Glomerular endothelial cell (primary cell): ENCODE data around the gene SH3TC2. TPM values are rescaled to one million over a fixed set of nuclear protein-coding genes. Genes with fewer than 3 reads are reported as not detected.
A peak's percentile ranks its signal among the peaks of the same experiment; 100 is the strongest.

Experiments
- DNase-seq: peaks from one replicate; pipeline ENCODE4 v3.0.0-alpha.2; 2011; ENCODE audit warnings: low read depth, low spot score; ENCODE audit errors: extremely low read depth
- total RNA-seq: library from RNA; depleted of rRNA; stranded (reverse); fragments of >200 nt; gene quantifications from 2 replicates; pipeline ENCODE4 v1.2.3, GENCODE V29; 2015

Gene SH3TC2
- total RNA-seq, 1 donor from 2014 or later = 2.5 TPM

DNA sequence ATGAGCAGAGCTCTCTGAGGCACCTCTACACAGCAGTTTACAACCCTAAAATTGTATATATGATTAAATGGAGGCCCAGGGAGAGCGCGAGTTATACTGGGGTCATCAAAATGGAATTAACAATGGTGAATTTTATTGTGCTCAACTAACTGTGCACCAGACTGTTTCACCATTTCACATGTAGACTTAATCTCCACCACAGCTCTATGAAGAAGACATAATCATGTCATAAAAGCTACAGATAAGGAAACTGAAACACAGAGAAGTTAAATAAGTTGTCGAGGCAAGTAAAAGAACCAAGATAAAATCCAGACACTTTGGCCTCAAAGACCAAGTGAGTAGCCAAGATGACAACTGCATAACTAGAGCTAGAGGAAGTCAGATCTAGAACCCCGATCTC, 1.5 kb downstream of the SH3TC2 start:
- no peak for DNase-seq

DNA sequence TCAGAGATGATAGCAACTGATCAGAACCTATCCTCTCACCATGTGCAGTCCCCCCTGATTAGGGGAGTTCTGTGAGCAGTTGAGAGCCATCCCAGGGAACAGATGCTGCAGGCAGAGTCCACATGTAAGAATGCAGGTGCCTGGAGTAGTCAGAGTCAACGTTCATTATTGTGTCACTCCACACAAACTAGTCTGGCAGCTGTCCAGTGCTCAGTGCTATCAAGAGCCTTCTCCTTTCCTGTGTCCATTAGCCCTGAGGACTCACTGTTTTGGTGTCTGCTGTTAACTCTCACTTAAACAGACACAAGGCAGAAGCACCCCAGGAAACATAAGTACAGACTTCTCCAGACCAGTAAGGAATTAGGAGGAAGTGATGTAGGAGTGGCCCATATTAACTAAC, 2.5 kb downstream of the SH3TC2 start:
- no peak for DNase-seq

DNA sequence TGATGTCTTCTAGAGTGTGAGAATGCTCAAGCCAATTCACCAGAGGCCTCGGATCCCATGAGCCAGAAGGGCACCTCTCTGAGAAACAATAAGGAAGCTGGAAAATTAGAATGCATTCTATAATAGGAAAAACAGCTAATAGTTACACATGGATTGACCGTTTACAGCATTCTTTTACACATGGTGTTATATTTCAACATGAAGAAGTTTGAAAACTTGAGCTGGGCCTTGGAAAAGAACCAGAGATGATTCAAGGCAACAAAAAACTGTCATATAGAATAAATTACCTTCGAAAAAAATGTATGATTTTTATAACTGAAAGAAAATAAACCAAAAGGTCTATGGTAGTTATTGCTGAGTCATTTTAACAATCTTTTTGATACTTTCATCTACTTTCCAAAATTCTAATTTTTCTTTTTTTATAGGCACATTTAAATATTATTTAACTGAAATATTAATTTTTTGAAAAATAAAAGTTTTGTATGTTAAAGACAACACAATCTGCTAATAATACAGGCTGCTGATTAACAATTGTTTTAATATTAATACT, 6.2 kb downstream of the SH3TC2 start:
- DNase-seq = no peak

DNA sequence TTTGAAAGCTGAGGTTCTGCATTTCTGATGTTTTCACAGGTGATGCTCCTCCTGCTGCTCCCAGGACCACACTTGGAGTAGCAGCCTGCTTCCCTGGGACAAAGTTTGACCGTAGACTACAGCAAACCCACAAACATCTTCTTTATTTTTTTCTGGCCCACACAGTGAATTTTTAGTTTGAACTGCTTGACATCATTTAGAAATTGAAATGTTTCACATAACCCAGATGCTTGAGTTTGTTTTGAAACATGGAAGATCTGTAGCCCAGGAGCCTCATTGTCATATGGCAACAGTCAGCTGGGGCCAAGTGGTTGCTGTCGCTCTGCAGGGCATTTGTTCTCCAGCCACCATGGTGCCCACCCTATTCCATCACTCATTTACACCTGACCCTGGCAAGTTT, 8.4 kb downstream of the SH3TC2 start:
- no peak for DNase-seq

DNA sequence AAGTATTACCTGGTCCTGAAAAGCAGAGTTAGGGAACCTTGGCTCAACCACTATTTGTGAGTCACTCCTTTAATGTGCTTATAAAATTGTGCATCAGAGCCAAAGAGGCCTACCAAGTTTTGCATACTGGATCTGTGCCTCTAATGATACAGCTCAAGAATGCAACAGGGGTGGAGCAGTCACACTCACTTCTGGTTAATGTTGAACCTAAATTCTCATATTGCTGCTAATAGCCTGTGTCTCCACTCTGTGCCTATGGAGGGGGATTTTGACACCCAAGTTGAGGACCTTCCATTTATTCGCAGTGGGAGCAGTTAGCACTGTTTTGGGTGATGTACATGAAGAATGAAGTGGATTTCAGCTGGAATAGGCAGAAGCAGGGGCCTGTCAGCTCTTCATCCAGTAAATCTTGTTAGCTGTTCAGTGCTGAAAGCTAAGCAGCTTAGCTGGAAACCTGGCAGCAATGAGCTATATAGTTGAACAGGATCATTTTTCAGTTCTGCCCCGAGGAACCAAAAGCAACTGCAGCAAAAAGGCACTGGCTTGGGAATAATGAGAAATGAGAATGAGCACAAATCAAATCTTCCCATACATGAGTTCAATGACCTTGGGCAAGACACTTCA, 9.7 kb downstream of the SH3TC2 start:
- no peak for DNase-seq

DNA sequence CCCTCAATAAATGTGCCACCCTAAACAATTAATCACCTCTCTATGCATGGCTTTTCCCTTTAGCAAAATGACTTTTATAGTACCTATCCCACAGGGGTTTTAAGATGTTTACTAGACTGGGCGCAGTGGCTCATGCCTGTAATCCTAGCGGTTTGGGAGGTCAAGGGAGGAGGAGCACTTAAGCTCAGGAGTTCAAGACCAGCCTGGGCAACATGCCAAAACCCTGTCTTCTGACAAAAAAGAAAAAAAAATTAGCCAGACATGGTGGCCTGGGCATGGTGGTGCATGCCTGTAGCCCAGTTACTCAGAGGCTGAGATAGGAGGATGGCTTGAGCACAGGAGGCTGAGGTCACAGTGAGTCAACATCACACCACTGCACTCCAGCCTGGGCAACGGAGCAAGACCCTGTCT, 13.5 kb downstream of the SH3TC2 start:
- no peak for DNase-seq

DNA sequence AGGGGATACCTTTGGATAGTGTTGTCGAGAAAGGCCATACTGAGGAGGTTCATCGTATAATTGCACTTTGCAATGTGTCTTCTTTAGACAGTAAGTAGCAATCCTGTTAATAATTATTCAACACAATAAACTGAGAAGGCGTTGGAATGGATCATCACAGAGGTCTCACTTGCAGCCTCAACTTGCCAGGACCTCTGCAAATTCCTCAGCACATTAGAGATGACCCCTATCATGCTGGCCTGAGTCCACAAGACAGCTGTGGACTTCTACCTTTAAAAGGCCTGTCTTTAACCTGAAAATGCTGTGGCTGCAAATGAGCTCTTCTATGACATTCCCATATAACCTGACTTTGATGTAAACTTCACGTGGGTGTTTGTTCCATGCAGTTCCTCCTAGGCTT, 14.1 kb downstream of the SH3TC2 start:
- DNase-seq = no peak

DNA sequence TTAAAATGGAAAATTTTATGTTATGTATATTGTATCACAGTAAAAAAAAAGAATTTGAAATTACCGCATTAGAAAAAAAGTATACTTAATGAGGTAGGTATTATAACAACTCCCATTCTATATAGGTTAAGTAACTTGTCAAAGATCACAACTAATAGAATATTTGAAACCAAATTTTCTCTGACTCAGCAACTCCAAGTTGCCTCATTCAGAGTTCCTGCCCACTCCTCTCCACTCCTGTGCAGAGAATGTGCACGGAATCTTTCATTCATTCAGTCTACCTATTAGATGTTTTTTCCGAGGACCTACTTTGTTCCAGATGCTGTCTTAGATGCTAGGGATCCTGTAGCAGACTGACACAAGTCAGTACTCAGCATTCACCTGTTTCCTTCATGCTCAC, 15.4 kb downstream of the SH3TC2 start:
- DNase-seq = no peak

DNA sequence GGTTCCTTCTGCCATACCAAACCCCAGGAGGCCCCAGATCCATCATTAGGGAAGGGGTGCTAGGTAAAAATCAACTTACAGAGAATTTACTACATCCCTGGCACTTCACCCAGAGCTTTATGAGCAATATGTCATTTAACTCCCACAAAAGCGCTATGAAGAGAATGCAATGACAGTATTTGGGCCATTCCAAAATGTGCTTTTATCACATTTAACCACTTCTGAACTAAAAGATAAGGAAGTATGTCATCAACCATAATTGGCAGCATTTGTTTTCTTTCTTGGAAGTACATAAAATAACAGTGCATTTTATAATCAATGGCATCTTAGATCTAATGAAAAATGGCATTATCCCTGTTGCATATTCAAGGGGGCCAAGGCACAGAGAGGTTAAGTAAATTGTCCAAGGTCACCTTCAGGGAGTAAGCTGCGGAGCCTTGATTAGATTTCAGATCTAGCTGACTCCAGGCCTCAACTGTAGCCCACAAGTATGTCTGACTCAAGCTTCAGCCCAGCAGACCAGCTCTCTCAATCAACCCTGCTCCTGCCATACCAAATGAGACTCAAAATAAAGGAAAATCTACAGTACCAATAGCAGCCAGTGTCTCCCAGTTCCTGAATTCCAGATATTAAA, 16.5 kb downstream of the SH3TC2 start:
- no peak for DNase-seq

DNA sequence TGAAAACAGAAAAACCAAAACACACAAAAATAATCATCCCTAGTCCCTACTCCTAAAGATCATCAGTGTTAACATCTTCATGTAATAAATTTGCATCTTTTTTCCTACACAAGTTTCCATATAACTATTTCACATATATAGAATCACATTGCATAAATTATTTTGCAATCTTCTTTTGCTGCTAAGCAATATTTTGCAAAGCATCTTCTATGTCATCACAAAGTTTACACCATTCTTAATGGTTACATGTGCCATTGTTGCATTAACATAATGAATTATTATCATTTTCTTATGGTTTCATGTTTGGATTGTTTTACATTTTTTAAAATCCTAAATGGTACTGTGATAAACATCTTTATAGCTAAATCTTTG, 17.8 kb downstream of the SH3TC2 start:
- DNase-seq = no peak

DNA sequence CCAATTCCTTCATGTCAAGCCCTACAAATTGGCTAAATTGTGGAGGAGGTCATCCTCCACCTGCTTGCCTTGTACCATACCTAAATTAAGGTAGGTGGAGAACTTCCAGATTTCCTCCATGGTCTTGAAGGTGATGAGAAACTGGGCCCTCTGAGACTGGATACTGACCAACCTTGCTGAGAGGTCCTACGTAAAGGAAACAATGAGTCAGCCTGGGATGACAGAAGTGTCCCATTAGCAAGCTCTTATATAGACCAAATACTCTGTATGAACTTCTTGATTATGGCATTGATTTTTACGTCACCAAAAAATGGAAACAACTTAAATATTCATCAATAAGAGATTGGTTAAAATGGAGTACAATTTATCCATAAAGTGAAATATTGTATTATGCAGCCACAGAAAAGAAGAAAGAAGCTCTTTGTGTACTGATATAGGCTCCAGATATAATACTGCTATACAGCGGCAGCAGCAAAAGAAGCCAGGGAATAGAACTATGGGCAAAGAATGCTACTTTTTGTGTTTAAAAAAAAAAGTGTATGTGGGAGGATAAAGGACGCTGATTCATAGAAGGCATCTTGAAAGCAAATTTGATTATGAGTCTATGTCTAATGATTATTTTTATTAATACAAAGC, 18.3 kb downstream of the SH3TC2 start:
- no peak for DNase-seq

DNA sequence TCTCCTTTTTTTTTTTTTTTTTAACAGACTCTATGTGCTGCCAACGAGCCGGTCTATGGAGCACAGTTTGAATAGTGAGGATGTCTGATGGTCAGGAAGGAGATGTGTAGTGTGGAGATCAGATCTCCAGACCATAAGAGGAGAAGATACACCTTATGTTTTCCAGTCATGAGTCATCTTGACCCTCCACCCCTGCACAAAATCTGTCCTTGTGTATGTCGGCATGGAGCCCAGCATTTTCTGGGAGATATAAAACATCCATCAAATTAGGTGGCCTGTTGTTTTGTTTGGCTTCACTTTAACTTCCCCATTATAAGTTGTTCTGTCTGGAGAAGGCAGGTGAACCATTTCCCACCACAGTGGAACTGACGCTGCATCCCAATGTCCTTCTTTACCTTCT, 19.2 kb downstream of the SH3TC2 start:
- DNase-seq = no peak

DNA sequence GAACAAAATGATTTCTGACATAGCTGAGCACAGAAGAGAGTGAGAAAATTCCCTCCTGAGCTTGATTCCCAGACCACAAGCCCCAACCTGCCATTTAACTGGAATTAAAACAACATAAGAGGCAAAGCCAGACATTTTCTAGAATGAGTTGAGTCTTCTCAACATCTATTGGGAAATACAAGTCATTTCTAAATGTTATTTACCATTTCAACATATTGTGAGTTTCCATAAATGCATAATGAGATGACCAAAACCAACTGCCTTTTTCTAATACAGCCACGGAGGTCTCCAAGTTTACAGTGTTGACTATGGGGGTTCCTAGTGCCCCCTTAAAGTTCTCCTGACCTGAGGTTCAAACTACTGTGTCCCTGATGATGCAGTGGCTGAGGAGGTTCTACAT, 20.0 kb downstream of the SH3TC2 start:
- DNase-seq = no peak

DNA sequence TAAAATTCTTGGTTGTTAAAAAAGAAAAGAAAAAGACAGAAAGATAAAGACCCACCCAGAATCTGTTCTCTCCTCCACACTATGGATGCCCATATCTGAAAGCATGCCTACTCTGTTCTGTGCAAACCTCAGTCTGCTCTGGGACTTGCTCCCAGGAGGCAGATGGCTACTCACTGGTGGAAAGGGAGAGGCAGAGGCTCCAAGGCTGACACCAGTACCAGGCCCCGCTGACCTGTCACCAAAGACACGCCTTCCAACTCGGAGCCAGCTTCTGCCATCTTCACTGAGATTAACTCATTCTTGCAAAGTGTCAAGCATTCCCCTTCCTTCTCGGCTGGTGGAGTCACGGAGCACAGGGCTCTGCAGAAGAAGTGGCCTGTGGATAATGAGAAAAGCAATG, 21.6 kb downstream of the SH3TC2 start:
- no peak for DNase-seq

DNA sequence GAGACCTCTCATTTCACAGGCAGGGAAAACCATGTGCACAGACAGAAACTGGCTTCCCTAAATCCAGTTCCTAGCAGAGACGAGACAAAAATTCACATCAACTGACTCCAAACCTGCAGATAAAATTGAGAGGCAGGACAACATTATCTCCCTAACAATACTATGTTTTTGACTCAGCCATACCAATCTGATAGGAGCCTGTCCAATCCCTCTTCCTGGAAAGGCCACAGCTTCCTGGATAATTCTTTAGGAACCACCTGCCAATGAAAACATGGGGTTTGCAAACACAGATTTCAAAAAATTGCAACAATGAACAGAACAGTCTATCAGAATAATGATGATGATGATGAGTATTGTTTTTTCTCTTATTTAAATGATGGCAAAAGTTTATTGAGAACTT, 22.4 kb downstream of the SH3TC2 start:
- DNase-seq = no peak

DNA sequence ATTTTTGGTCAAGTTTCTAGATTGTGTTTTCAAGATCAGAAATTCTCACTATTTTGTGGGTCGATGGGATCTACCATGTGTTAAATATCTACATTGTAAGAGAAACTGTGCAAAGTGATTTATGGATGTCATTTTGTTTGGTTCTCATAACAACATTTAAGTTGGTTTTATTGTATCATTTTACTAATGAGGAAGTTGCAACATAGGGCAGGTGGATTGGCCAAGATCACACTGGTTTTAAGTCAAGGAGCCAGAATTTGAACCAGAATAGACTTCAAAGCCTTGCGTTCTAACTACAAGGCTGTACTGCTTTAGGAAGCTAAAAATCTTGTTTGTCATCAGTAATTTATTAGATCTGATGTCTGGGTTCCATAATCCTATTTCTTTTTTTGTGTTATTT, 23.4 kb downstream of the SH3TC2 start:
- DNase-seq = no peak

DNA sequence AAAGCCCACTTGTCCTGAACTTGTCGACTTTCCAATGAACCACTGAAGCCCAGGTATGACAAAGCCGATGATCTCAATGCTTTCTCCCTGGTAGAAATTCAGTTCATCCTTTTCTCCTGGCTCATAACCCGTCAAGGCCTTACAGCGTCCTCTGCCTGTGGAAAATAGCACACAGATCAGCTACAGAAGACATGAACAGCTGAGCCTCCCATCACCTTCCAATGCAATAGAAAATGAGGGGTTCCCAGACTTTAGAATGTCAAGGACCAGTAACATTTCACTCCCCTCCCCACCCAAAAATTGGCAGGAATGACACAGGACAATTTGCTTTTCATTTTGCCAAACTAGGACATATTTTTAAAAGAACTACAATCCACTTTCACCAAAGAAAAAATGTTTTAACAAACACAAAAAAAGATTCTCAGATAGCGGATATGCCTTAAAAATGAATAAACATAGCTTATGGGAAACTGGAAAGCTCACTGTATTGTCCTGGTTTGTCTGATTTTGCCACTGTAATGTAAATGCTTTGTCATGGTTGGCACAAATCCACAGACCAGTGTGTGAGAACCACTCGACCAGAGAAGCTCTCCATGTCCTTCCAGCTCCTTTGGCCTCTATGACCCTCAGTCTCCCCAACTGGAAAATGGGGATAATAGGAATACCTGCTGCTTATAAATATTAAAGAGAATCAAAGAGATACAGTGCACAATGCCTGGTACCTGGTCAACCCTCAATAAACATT, 24.4 kb downstream of the SH3TC2 start:
- DNase-seq = peak; percentile 50

DNA sequence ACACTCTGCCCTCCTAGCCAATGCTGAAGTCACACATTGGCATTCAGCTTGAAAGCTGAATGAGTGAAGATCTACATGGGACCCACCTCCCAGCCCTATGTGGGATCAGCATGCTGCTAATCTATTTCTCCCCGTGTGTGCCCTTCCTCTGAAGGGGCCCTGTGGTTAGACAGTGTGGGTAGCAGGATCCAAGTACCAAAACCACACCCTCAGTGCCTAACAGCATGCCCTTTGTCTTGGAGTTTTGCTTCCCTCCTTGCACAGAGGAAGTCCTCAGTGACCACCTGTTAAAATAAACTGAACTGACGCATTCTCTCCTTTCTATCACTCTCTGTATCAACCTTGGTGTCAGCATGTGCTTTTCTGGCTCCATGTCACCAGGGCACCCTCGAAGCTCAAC, 25.0 kb downstream of the SH3TC2 start:
- DNase-seq = no peak

DNA sequence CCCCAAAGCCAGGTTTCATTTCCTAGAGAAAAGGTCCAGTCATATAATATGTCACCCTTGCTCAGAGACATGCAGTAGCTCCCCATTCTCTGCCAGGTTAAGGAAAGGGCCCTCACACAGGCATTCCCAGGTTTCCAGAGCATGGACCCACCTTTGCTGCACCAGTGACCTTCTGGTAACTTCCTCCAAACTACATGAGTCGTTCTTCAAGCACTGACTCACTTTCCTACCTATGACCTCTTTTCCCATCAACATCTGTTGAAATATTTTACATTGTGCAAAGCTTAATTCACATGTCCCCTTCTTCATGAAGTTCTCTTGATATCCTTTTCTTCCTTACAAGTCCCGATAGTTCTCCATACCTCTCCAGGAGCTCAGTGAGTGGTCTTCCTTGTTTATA, 25.9 kb downstream of the SH3TC2 start:
- DNase-seq = no peak

DNA sequence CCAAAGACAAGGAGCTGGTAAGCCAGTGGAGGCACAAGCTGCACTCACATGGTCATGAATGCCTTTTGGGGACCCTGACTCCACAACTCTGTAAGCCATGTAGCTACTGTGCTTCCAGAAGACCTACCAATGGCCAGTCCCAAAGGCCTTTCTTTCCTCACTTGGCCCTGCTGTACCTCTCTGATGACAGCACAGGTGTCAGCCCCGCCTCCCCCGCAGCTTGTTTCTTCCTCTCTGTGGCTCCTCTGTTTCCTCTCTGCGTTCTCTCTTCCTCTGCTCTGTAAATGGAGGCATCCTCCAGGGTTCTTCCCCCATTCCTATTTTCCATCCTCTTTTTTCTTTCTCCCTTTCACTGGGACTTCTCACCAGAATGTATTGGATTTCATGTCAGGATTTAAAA, 26.7 kb downstream of the SH3TC2 start:
- no peak for DNase-seq

DNA sequence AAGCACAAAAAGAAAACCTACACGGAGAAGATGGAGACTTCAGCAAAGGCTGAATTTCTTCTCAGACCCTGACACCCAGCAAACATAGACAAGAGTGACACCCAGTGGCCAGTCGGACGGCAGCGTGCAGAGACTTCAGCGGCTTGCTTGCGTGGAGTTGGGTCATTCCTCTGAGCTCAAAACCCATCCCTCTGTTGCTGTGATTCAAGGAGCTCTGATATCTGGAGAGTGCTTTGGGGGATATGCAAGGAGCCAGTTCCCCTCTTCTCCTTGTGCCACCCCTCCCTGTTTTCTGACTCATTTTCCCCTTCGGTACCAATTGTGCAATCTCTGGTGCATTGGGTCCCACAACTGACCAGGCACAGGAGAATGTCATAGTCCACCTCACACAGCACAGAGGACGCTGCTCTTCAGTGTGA, 27.5 kb downstream of the SH3TC2 start:
- DNase-seq = peak; percentile 50
